Heart right ventricle (tissue), 16 donors: ENCODE measurements around the gene SLC37A2. TPM values are rescaled to one million over a fixed set of nuclear protein-coding genes. Genes with fewer than 3 reads are reported as not detected.
"Not testable (repeated sequence)": the region's sequence is repeated elsewhere in the genome, so short reads cannot be mapped to it uniquely, and the experiment has no call there.

Experiments
- ATAC-seq, 8 donors: fragments of 200-7000 bp; cut with Tn5 transposase; one replicate each; pipeline ENCODE4 v1.9.1; 2020; ENCODE audit warnings: mild to moderate bottlenecking in 8 of 8, moderate library complexity in 8 of 8, moderate number of reproducible peaks in 1 of 8
- DNase-seq, 2 donors: peaks; one replicate each; pipeline ENCODE4 v3.0.0-alpha.2; 2020
- H3K27ac ChIP-seq, 10 donors: fragments of 200-600 bp; sonication (generic) in 2 of 10; one replicate each; pipeline versions ENCODE4 v1.5.0 to v1.8.0; 2020 to 2022; ENCODE audit warnings: mild to moderate bottlenecking in 3 of 10
- H3K27me3 ChIP-seq, 7 donors: fragments of 200-600 bp; one replicate each; pipeline ENCODE4 v1.8.0; 2021 to 2022; ENCODE audit warnings: mild to moderate bottlenecking in 2 of 7
- H3K36me3 ChIP-seq, 9 donors: fragments of 200-600 bp; sonication (generic) in 1 of 9; one replicate each; pipeline versions ENCODE4 v1.5.0 to v1.8.0; 2020 to 2022; ENCODE audit warnings: mild to moderate bottlenecking in 2 of 9
- H3K4me1 ChIP-seq, 9 donors: fragments of 200-600 bp; sonication (generic) in 1 of 9; one replicate each; pipeline versions ENCODE4 v1.5.0 to v1.8.0; 2020 to 2022; ENCODE audit warnings: mild to moderate bottlenecking in 4 of 9
- H3K4me3 ChIP-seq, 10 donors: fragments of 200-600 bp; sonication (generic) in 2 of 10; one replicate each; pipeline versions ENCODE4 v1.5.0 to v1.8.0; 2020 to 2022; ENCODE audit warnings: mild to moderate bottlenecking in 7 of 10, moderate library complexity in 2 of 10
- H3K9me3 ChIP-seq, 11 donors: fragments of 200-600 bp in 10 of 11; sonication (generic) in 2 of 11; one replicate each; pipeline versions ENCODE4 v1.5.0 to v1.8.0; 2013 to 2022; ENCODE audit warnings: mild to moderate bottlenecking in 2 of 11, control low read depth in 1 of 11, moderate library complexity in 1 of 11
- WGBS, 2 donors: extraction: QIAGEN DNeasy Blood & Tissue Kit; methylation state at CpG; one replicate each; pipeline ENCODE4 v1.1.7; 2013; ENCODE audit warnings: inconsistent platforms in 1 of 2; 5-methylcytosine and 5-hydroxymethylcytosine counted together
- intact Hi-C, 10 donors: fragments of 100-400 bp; cut with DNase I; formaldehyde crosslinking; loops; one replicate each; pipeline versions ENCODE4 v1.11.1 to v1.14.2; 2022
- polyA plus RNA-seq, 2 donors: library from polyadenylated mRNA; stranded (reverse); fragments of 200-250 nt; gene quantifications; one replicate each; pipeline ENCODE4 v1.2.3, GENCODE V29; 2013
- total RNA-seq, 10 donors: library from RNA; stranded (reverse); fragmentation: NEBNext Ultra II Directional in 3 of 10; extraction: Animal tissue kit (Norgen Biotek cat#: 25700) in 3 of 10; gene quantifications; one replicate each; pipeline versions ENCODE4 v1.2.1 to v1.2.4, GENCODE V29; 2021 to 2023
- TF ChIP-seq, protein P1 (sequence below), 9 donors: fragments of 200-600 bp; sonication (generic) in 2 of 9; IDR thresholded peaks; one replicate each; pipeline versions ENCODE4 v1.5.0 to v1.8.0; 2021 to 2022; ENCODE audit warnings: antibody characterized with exemption in 9 of 9, mild to moderate bottlenecking in 5 of 9, moderate library complexity in 1 of 9
- donor health status: Arrhythmogenic right ventricular cardiomyopathy.
- donor health status: ischemic (EF 13 %, LVEDD 7.1; RV severe dilation, severe dysfunction).
- donor health status: healthy with polysubstance abuse.
- donor health status: DM: no; HTN: yes; CAD: no.
- donor health status: DM: no; HTN: no; CAD: no.
- donor health status: ischemic (EF 25% LVEDD 6.9; RV normal size, moderate dysfunction).
- donor health status: ischemic (EF 25% LVEDD 5.7; RV mildly dilated, moderate dysfunction).
- donor health status: healthy.
- donor health status: DM: yes; HTN: yes; CAD: no.
- donor health status: Ischemic cardiomyopathy.
- donor health status: ischemic (EF 35%, LVEDD 5.7; RV mildly dilated, moderate dysfunction).
- donor health status: nonischemic (EF 11% LVEDD 7.7; RV severe dilation, severe dysfunction).
- donor health status: DM: yes; HTN: yes; CAD: no.
- donor health status: PGD.
- donor health status: ischemic (EF 29% LVEDD 5.4; RV normal size, mild dysfunction).
- donor health status: nonischemic (EF 23%, LVEDD 6.1; RV moderate dilation, normal function).

Gene SLC37A2
- total and polyA plus RNA-seq, 12 donors = 0.74 to 10.5 (median 1.3) TPM

DNA sequence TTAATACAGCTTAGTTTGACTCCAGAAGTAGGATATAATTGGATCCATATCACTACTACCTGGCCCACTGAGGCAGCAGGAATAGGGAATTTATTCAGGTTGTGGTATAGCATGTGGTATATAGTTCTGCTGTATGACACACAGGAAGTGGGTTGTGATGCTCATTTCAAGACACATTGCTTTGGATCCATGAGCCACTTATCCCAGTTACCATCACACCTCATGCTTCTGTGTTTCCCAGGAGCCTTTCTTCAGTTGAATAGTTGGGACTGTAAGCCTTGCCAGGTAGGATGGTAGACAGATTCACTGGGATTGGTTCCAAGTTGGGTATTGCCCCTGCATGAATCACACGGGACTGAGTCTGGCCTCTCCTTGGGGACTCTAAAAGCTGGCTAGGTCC lies 9.9 kb upstream of the SLC37A2 start:
- Histone ChIP-seq H3K36me3 (no peaks in the 10 kb centered on the region), H3K27ac (no peak overlapping the region), H3K4me3 (no peak overlapping the region), H3K4me1 (no peaks in the 10 kb centered on the region), H3K9me3 (peaks cover 0 to 4% (median 0%) of the 10 kb centered on the region in 11 donors), H3K27me3 (no peaks in the 10 kb centered on the region)
- DNase-seq = no peak
- intact Hi-C loops = no loop called here
- ATAC-seq = no peak
- 77 to 85% methylated on average over 1 of the region's 1 CpG for WGBS, 2 donors
- TF ChIP-seq, protein P1, sequence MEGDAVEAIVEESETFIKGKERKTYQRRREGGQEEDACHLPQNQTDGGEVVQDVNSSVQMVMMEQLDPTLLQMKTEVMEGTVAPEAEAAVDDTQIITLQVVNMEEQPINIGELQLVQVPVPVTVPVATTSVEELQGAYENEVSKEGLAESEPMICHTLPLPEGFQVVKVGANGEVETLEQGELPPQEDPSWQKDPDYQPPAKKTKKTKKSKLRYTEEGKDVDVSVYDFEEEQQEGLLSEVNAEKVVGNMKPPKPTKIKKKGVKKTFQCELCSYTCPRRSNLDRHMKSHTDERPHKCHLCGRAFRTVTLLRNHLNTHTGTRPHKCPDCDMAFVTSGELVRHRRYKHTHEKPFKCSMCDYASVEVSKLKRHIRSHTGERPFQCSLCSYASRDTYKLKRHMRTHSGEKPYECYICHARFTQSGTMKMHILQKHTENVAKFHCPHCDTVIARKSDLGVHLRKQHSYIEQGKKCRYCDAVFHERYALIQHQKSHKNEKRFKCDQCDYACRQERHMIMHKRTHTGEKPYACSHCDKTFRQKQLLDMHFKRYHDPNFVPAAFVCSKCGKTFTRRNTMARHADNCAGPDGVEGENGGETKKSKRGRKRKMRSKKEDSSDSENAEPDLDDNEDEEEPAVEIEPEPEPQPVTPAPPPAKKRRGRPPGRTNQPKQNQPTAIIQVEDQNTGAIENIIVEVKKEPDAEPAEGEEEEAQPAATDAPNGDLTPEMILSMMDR (IDR thresholded peaks at IDR 0.05) = no peak

GRCh38 chr11:125055107-125055715 lies 7.9 kb upstream of the SLC37A2 start:
- DNase-seq = no peak
- no peaks in the 10 kb centered on the region for H3K27me3 ChIP-seq
- 61 to 62% methylated on average over 2 of the region's 2 CpGs for WGBS, 2 donors
- intact Hi-C loops = no loop called here
- no peaks in the 10 kb centered on the region for H3K4me1 ChIP-seq
- H3K4me3 ChIP-seq = no peak overlapping the region
- TF ChIP-seq, protein P1 (IDR thresholded peaks at IDR 0.05) = no peak
- H3K27ac ChIP-seq = no peak overlapping the region
- ATAC-seq = no peak
- no peaks in the 10 kb centered on the region for H3K36me3 ChIP-seq
- peaks cover 0 to 4% (median 0%) of the 10 kb centered on the region in 11 donors for H3K9me3 ChIP-seq

GRCh38 chr11:125056111-125056510 lies 7.0 kb upstream of the SLC37A2 start:
- ATAC-seq, DNase-seq, H3K36me3 ChIP-seq, H3K27me3 ChIP-seq, intact Hi-C loops, H3K27ac ChIP-seq, H3K4me1 ChIP-seq, H3K4me3 ChIP-seq, H3K9me3 ChIP-seq: not testable (repeated sequence)
- WGBS, 2 donors = 96 to 97% methylated on average over 2 of the region's 2 CpGs

DNA sequence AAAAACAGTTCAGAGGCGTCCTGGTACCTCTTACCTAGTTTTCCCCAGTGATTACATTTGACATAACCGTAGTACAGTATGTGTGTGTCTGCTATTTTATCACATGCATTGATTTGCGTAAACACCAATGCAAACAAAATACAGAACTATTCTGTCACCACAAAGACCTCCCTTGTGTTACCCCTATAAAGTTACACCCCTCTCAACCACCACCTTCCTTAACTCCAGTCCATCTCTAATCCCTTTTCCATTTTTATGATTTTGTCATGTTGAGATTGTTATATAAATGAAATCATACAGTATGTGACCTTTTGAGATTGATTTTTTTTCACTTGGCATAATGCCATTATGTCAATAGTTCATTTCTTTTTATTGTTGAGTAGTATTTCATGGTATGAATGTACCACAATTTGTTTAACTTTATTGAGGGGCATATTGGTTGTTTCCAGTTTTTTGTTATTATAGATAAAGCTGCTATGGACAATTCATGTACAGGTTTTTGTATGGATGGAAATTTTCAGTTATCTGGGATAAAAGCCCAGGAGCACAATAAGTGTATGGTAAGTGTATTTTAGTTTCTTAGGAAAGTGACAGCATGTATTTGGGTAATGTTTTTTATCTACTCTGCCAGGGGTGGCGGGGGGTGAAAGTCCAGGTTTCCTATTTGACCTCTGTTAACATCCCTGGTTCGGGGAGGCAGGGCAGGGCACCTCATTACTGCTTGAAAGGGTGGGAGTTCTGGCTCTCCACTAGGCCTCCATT lies 6.0 kb upstream of the SLC37A2 start:
- H3K4me3 ChIP-seq = no peak overlapping the region
- H3K4me1 ChIP-seq = no peaks in the 10 kb centered on the region
- intact Hi-C loops = no loop called here
- TF ChIP-seq, protein P1 (IDR thresholded peaks at IDR 0.05) = no peak
- DNase-seq (no peak), ATAC-seq (no peak)
- H3K27me3 ChIP-seq = no peaks in the 10 kb centered on the region
- no peak overlapping the region for H3K27ac ChIP-seq
- H3K36me3 ChIP-seq = no peaks in the 10 kb centered on the region
- WGBS, 2 donors = 83 to 86% methylated on average over 5 of the region's 5 CpGs
- H3K9me3 ChIP-seq = peaks cover 0 to 4% (median 0%) of the 10 kb centered on the region in 11 donors

DNA sequence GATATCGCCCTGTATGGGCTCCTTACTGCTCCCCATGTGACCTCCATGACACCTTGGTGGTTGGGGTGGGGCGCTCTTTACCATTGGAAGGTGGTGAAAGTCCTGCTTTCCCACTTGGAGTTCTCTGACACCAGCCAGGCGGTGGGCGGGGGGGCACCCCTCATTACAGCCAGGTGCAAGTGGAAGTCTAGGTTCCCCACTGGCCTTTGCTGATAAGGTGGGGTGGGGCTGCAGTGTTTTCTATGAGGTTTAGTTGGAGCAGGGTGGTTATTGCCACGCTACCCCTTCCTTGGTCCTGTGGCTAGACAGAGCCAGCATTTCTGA lies 5.5 kb upstream of the SLC37A2 start:
- Histone ChIP-seq H3K9me3 (peaks cover 0 to 4% (median 0%) of the 10 kb centered on the region in 11 donors), H3K27ac (no peak overlapping the region), H3K4me1 (peaks cover 0 to 3% (median 0%) of the 10 kb centered on the region in 9 donors), H3K36me3 (no peaks in the 10 kb centered on the region), H3K4me3 (no peak overlapping the region), H3K27me3 (no peaks in the 10 kb centered on the region)
- 91 to 93% methylated on average over 5 of the region's 5 CpGs for WGBS, 2 donors
- intact Hi-C loops = no loop called here
- TF ChIP-seq, protein P1 (IDR thresholded peaks at IDR 0.05) = no peak
- ATAC-seq (no peak), DNase-seq (no peak)
